ENCODE results near the gene SMAD3. TPM values are rescaled to one million over a fixed set of nuclear protein-coding genes. Genes with fewer than 3 reads are reported as not detected.

SMAD3 gene
- total and polyA plus RNA-seq, 2 experiments from 2014 or later: 30.8 to 34.0 TPM

- no peak for DNase-seq
- Histone ChIP-seq H3K4me2 (ENCODE audit: unreplicated experiment) (no peak overlapping the region), H3F3A (ENCODE audit: insufficient read depth) (peaks cover 52% of the 10 kb centered on the region), H3K79me2 (ENCODE audit: insufficient read depth) (peaks cover 96% of the 10 kb centered on the region), H3K4me3 (no peak overlapping the region), H3K4me1 (ENCODE audit: insufficient read depth) (peaks cover 62% of the 10 kb centered on the region), H3K9ac (peak overlapping the region; percentile 43; the same call in 1 of the 2 replicates), H3K27me3 (replicated peaks; ENCODE audit: insufficient read depth) (no peaks in the 10 kb centered on the region), H2AFZ (no peak overlapping the region), H4K20me1 (ENCODE audit: insufficient read depth) (no peaks in the 10 kb centered on the region), H3K9me3 (ENCODE audit: low read depth) (no peaks in the 10 kb centered on the region), H3K27ac (peak overlapping the region; percentile 50; the same call in 1 of the 2 replicates), H3K36me3 (ENCODE audit: low read depth) (peaks cover 4% of the 10 kb centered on the region; the same call in 1 of the 2 replicates), H3K9me2 (ENCODE audit: insufficient read depth) (no peaks in the 10 kb centered on the region)
- 95 to 98% methylated on average over 2 of the region's 2 CpGs for WGBS, 2 experiments (ENCODE audit: low coverage in 1 of 2, low lambda C conversion rate in 2 of 2, missing lambda C conversion rate in 2 of 2)
- no peak for TF ChIP-seq EZH2 (IDR thresholded peaks at IDR 0.05; ENCODE audit: insufficient read depth, poor library complexity, severe bottlenecking)
- no peak for TF ChIP-seq EZH2phosphoT487 (IDR thresholded peaks at IDR 0.05; ENCODE audit: insufficient read depth, low read depth)
- in situ Hi-C loops (cut with MboI): no loop called here
Measured at GRCh38 chr15:67116742-67117141, 51.3 kb downstream of the SMAD3 start.

GRCh38 chr15:67117370-67117769 lies 52.0 kb downstream of the SMAD3 start:
- Histone ChIP-seq H3F3A (ENCODE audit: insufficient read depth) (peaks cover 56% of the 10 kb centered on the region), H3K27ac (peak overlapping the region; percentile 50), H3K9ac (peak overlapping the region; percentile 43; the same call in 1 of the 2 replicates), H3K4me1 (ENCODE audit: insufficient read depth) (peaks cover 68% of the 10 kb centered on the region), H4K20me1 (ENCODE audit: insufficient read depth) (no peaks in the 10 kb centered on the region), H2AFZ (no peak overlapping the region), H3K9me3 (ENCODE audit: low read depth) (no peaks in the 10 kb centered on the region), H3K27me3 (replicated peaks; ENCODE audit: insufficient read depth) (no peaks in the 10 kb centered on the region), H3K4me2 (ENCODE audit: unreplicated experiment) (peak overlapping the region; percentile 47), H3K4me3 (no peak overlapping the region), H3K79me2 (ENCODE audit: insufficient read depth) (peaks cover 97% of the 10 kb centered on the region), H3K9me2 (ENCODE audit: insufficient read depth) (no peaks in the 10 kb centered on the region), H3K36me3 (ENCODE audit: low read depth) (peaks cover 3% of the 10 kb centered on the region; the same call in 1 of the 2 replicates)
- WGBS, 2 experiments (ENCODE audit: low coverage in 1 of 2, low lambda C conversion rate in 2 of 2, missing lambda C conversion rate in 2 of 2): 7 to 10% methylated on average over 3 of the region's 3 CpGs
- DNase-seq: peak; percentile 59
- TF ChIP-seq EZH2phosphoT487 (IDR thresholded peaks at IDR 0.05; ENCODE audit: insufficient read depth, low read depth): no peak
- no peak for TF ChIP-seq EZH2 (IDR thresholded peaks at IDR 0.05; ENCODE audit: insufficient read depth, poor library complexity, severe bottlenecking)
- in situ Hi-C loops (cut with MboI): no loop called here

- peaks cover 74% of the 10 kb centered on the region for H3K4me1 ChIP-seq (ENCODE audit: insufficient read depth)
- no peak overlapping the region for H3K27ac ChIP-seq
- H2AFZ ChIP-seq: no peak overlapping the region
- H3K27me3 ChIP-seq (replicated peaks; ENCODE audit: insufficient read depth): no peaks in the 10 kb centered on the region
- H3K9me3 ChIP-seq (ENCODE audit: low read depth): no peaks in the 10 kb centered on the region
- peaks cover 99% of the 10 kb centered on the region for H3K79me2 ChIP-seq (ENCODE audit: insufficient read depth)
- 86 to 94% methylated on average over 5 of the region's 5 CpGs for WGBS, 2 experiments (ENCODE audit: low coverage in 1 of 2, low lambda C conversion rate in 2 of 2, missing lambda C conversion rate in 2 of 2)
- no peaks in the 10 kb centered on the region for H3K9me2 ChIP-seq (ENCODE audit: insufficient read depth)
- no peak overlapping the region for H3K9ac ChIP-seq
- H3K36me3 ChIP-seq (ENCODE audit: low read depth): peaks cover 3% of the 10 kb centered on the region; the same call in 1 of the 2 replicates
- peaks cover 64% of the 10 kb centered on the region for H3F3A ChIP-seq (ENCODE audit: insufficient read depth)
- H4K20me1 ChIP-seq (ENCODE audit: insufficient read depth): no peaks in the 10 kb centered on the region
- no peak overlapping the region for H3K4me3 ChIP-seq
- H3K4me2 ChIP-seq (ENCODE audit: unreplicated experiment): no peak overlapping the region
- DNase-seq: no peak
- no peak for TF ChIP-seq EZH2phosphoT487 (IDR thresholded peaks at IDR 0.05; ENCODE audit: insufficient read depth, low read depth)
- TF ChIP-seq EZH2 (IDR thresholded peaks at IDR 0.05; ENCODE audit: insufficient read depth, poor library complexity, severe bottlenecking): no peak
- in situ Hi-C loops (cut with MboI): no loop called here
Measured at GRCh38 chr15:67118808-67119207, 53.4 kb downstream of the SMAD3 start.

GRCh38 chr15:67119238-67119846 lies 53.9 kb downstream of the SMAD3 start:
- 93 to 95% methylated on average over 6 of the region's 6 CpGs for WGBS, 2 experiments (ENCODE audit: low coverage in 1 of 2, low lambda C conversion rate in 2 of 2, missing lambda C conversion rate in 2 of 2)
- Histone ChIP-seq H3K4me1 (ENCODE audit: insufficient read depth) (peaks cover 79% of the 10 kb centered on the region), H4K20me1 (ENCODE audit: insufficient read depth) (no peaks in the 10 kb centered on the region)

More at GRCh38 chr15:67119238-67119846, 53.9 kb downstream of the SMAD3 start:
- Histone ChIP-seq H2AFZ (no peak overlapping the region), H3K36me3 (ENCODE audit: low read depth) (peaks cover 3% of the 10 kb centered on the region; the same call in 1 of the 2 replicates), H3K9me2 (ENCODE audit: insufficient read depth) (no peaks in the 10 kb centered on the region), H3K27ac (peak overlapping the region; percentile 88; the same call in 1 of the 2 replicates), H3K79me2 (ENCODE audit: insufficient read depth) (peaks cover 98% of the 10 kb centered on the region), H3K4me2 (ENCODE audit: unreplicated experiment) (no peak overlapping the region), H3K9me3 (ENCODE audit: low read depth) (no peaks in the 10 kb centered on the region), H3K9ac (0 out of 2 replicates have a peak overlapping the region, but pooled peaks have one; percentile 76), H3F3A (ENCODE audit: insufficient read depth) (peaks cover 66% of the 10 kb centered on the region), H3K4me3 (no peak overlapping the region), H3K27me3 (replicated peaks; ENCODE audit: insufficient read depth) (no peaks in the 10 kb centered on the region)
- in situ Hi-C loops (cut with MboI): no loop called here
- DNase-seq: no peak
- TF ChIP-seq EZH2 (IDR thresholded peaks at IDR 0.05; ENCODE audit: insufficient read depth, poor library complexity, severe bottlenecking) (no peak), EZH2phosphoT487 (IDR thresholded peaks at IDR 0.05; ENCODE audit: insufficient read depth, low read depth) (no peak)
